Measurements from ENCODE around the gene ETS1. TPM values are rescaled to one million over a fixed set of nuclear protein-coding genes. Genes with fewer than 3 reads are reported as not detected.

The ETS1 gene
- polyA plus RNA-seq, 1 donor from 2014 or later, result 0.42 TPM

DNA sequence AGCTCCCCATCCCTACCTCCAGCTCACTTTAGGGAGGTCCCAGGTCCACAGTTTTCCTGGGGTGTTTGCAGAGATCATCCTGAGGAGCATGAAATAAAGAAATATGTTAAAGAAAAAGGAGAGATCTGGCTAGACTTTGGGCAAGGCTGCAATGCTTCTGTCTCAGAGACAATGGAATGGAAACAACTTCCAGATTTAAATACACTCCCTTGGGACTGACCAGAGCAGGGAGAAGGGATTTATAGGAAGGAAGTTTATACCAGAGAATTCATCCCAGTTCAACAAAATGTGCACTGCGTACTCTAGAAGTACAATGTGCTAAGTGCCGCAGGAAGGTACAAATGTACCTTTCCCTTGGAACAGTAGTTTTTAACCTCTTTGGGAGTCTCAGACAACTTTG is 40.4 kb downstream of the ETS1 start:
- TF ChIP-seq, protein P1, sequence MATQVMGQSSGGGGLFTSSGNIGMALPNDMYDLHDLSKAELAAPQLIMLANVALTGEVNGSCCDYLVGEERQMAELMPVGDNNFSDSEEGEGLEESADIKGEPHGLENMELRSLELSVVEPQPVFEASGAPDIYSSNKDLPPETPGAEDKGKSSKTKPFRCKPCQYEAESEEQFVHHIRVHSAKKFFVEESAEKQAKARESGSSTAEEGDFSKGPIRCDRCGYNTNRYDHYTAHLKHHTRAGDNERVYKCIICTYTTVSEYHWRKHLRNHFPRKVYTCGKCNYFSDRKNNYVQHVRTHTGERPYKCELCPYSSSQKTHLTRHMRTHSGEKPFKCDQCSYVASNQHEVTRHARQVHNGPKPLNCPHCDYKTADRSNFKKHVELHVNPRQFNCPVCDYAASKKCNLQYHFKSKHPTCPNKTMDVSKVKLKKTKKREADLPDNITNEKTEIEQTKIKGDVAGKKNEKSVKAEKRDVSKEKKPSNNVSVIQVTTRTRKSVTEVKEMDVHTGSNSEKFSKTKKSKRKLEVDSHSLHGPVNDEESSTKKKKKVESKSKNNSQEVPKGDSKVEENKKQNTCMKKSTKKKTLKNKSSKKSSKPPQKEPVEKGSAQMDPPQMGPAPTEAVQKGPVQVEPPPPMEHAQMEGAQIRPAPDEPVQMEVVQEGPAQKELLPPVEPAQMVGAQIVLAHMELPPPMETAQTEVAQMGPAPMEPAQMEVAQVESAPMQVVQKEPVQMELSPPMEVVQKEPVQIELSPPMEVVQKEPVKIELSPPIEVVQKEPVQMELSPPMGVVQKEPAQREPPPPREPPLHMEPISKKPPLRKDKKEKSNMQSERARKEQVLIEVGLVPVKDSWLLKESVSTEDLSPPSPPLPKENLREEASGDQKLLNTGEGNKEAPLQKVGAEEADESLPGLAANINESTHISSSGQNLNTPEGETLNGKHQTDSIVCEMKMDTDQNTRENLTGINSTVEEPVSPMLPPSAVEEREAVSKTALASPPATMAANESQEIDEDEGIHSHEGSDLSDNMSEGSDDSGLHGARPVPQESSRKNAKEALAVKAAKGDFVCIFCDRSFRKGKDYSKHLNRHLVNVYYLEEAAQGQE (IDR thresholded peaks at IDR 0.05; ENCODE audit: borderline replicate concordance), result no peak
- TF ChIP-seq, protein P2, sequence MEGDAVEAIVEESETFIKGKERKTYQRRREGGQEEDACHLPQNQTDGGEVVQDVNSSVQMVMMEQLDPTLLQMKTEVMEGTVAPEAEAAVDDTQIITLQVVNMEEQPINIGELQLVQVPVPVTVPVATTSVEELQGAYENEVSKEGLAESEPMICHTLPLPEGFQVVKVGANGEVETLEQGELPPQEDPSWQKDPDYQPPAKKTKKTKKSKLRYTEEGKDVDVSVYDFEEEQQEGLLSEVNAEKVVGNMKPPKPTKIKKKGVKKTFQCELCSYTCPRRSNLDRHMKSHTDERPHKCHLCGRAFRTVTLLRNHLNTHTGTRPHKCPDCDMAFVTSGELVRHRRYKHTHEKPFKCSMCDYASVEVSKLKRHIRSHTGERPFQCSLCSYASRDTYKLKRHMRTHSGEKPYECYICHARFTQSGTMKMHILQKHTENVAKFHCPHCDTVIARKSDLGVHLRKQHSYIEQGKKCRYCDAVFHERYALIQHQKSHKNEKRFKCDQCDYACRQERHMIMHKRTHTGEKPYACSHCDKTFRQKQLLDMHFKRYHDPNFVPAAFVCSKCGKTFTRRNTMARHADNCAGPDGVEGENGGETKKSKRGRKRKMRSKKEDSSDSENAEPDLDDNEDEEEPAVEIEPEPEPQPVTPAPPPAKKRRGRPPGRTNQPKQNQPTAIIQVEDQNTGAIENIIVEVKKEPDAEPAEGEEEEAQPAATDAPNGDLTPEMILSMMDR (IDR thresholded peaks at IDR 0.05; ENCODE audit: poor library complexity, severe bottlenecking), result no peak
- TF ChIP-seq POLR2AphosphoS5 (IDR thresholded peaks at IDR 0.05) (no peak), EZH2 (IDR thresholded peaks at IDR 0.05; ENCODE audit: borderline replicate concordance, insufficient read depth, low read length, poor library complexity, severe bottlenecking) (no peak), EP300 (conservative IDR thresholded peaks at IDR 0.05; ENCODE audit: poor library complexity, severe bottlenecking) (no peak), SMC3 (conservative IDR thresholded peaks at IDR 0.05; ENCODE audit: poor library complexity) (no peak), TAF1 (IDR thresholded peaks at IDR 0.05; ENCODE audit: low read depth) (no peak), MXI1 (conservative IDR thresholded peaks at IDR 0.05; ENCODE audit: poor library complexity, severe bottlenecking) (no peak), RAD21 (conservative IDR thresholded peaks at IDR 0.05) (no peak)
- Histone ChIP-seq H3K27ac (ENCODE audit: low read length) (no peak overlapping the region), H3K27me3 (ENCODE audit: insufficient read depth, low read depth, low read length) (peaks cover 100% of the 10 kb centered on the region), H3K9ac (ENCODE audit: low read length) (no peak overlapping the region), H2AFZ (ENCODE audit: low read depth, low read length) (no peak overlapping the region), H3K79me2 (replicated peaks; ENCODE audit: insufficient read depth, low read length) (no peaks in the 10 kb centered on the region), H3K4me2 (ENCODE audit: low read length) (no peak overlapping the region), H3K9me3 (ENCODE audit: low read length) (no peaks in the 10 kb centered on the region), H3F3A (ENCODE audit: insufficient read depth, low read length, poor library complexity, severe bottlenecking) (no peaks in the 10 kb centered on the region), H4K20me1 (ENCODE audit: insufficient read depth) (no peaks in the 10 kb centered on the region), H3K9me2 (ENCODE audit: insufficient read depth, low read length) (no peaks in the 10 kb centered on the region), H3K36me3 (ENCODE audit: insufficient read depth, low read length) (no peaks in the 10 kb centered on the region), H3K4me3 (ENCODE audit: low read length) (no peak overlapping the region)

DNA sequence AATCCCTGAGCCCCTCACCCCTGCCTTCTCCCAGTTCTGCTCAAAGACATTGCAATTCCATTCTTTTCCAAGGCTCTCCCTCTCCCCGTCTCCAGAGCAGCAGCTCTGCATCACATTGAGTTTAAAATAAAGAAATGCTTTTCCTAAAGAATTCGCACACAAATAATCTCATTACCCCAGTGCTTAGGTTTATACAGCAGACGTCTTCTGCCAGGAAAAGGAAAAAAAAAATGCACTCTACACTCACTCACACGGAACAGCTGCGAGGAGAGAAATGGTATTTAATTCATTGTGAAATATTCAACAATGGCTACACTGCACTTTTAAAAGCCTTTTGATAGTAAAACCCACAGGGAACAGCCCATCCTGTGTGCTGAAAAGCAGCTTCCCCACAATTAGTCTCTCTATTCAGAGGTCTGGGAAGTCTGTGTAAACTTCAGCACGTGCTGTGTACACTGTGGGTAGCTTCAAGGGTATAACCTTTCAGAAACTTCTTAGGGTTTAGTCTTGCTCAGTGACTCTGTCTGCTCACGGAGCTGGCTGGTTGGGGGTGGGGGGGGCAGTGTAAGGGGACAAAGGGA is 42.8 kb downstream of the ETS1 start:
- H3K4me2 ChIP-seq (ENCODE audit: low read length), result no peak overlapping the region
- TF ChIP-seq POLR2AphosphoS5 (IDR thresholded peaks at IDR 0.05), result no peak
- TF ChIP-seq EP300 (conservative IDR thresholded peaks at IDR 0.05; ENCODE audit: poor library complexity, severe bottlenecking), result no peak
- no peak for TF ChIP-seq TAF1 (IDR thresholded peaks at IDR 0.05; ENCODE audit: low read depth)
- no peak for TF ChIP-seq SMC3 (conservative IDR thresholded peaks at IDR 0.05; ENCODE audit: poor library complexity)

More for the DNA sequence above, 42.8 kb downstream of the ETS1 start:
- Histone ChIP-seq H3K9ac (ENCODE audit: low read length) (no peak overlapping the region), H4K20me1 (ENCODE audit: insufficient read depth) (no peaks in the 10 kb centered on the region), H3K27me3 (ENCODE audit: insufficient read depth, low read depth, low read length) (peaks cover 100% of the 10 kb centered on the region), H3K27ac (ENCODE audit: low read length) (no peak overlapping the region), H2AFZ (ENCODE audit: low read depth, low read length) (no peak overlapping the region), H3K79me2 (replicated peaks; ENCODE audit: insufficient read depth, low read length) (no peaks in the 10 kb centered on the region), H3F3A (ENCODE audit: insufficient read depth, low read length, poor library complexity, severe bottlenecking) (no peaks in the 10 kb centered on the region), H3K9me3 (ENCODE audit: low read length) (no peaks in the 10 kb centered on the region), H3K9me2 (ENCODE audit: insufficient read depth, low read length) (no peaks in the 10 kb centered on the region), H3K4me3 (ENCODE audit: low read length) (peak overlapping the region; percentile 43), H3K36me3 (ENCODE audit: insufficient read depth, low read length) (no peaks in the 10 kb centered on the region)
